GM23248 (cell line): ENCODE data around the gene EMSY.

ENCODE experiments used
- EZH2 ChIP-seq: fragments of 200-600 bp; sonication (generic); IDR thresholded peaks from 2 replicates; pipeline ENCODE4 v1.6.1; 2018; ENCODE audit warnings: antibody characterized with exemption, mild to moderate bottlenecking; ENCODE audit not compliant: insufficient read depth, poor library complexity, severe bottlenecking
- EZH2phosphoT487 ChIP-seq: fragments of 200-600 bp; sonication (generic); IDR thresholded peaks from 2 replicates; pipeline ENCODE4 v1.6.1; 2018; ENCODE audit warnings: antibody characterized with exemption, moderate library complexity, mild to moderate bottlenecking, low read depth; ENCODE audit not compliant: insufficient read depth

- no peak for TF ChIP-seq EZH2
- no peak for TF ChIP-seq EZH2phosphoT487
These were observed 46.8 kb downstream of the EMSY start for GRCh38 chr11:76491644-76492043.
